Keratinocyte (primary cell): Measurements from ENCODE around the gene OBSCN. TPM values are rescaled to one million over a fixed set of nuclear protein-coding genes. Genes with fewer than 3 reads are reported as not detected.

Experiments used
- DNase-seq: peaks from one replicate; pipeline ENCODE4 v3.0.0-alpha.2; 2011; ENCODE audit warnings: low read depth, missing footprints, low spot score
- FAIRE-seq: peaks from 2 replicates; lab custom pipeline; 2011; peaks lifted over from hg19 to GRCh38; lab: Jason Lieb, UNC
- H2AFZ ChIP-seq: 2 replicates; pipeline ENCODE4 v1.6.0; 2012; ENCODE audit warnings: low read length, control low read depth, inconsistent platforms; ENCODE audit not compliant: control insufficient read depth
- H3K27ac ChIP-seq: 2 replicates; pipeline ENCODE4 v1.5.1; 2011; ENCODE audit warnings: low read length; ENCODE audit not compliant: control insufficient read depth, insufficient read depth
- H3K27me3 ChIP-seq: 3 replicates; pipeline ENCODE4 v1.6.0; 2011; ENCODE audit warnings: low read length; ENCODE audit not compliant: control insufficient read depth, insufficient read depth; ENCODE audit errors: extremely low read depth
- H3K36me3 ChIP-seq, 2 experiments: 2 replicates in 1 of 2; 3 replicates in 1 of 2; pipeline ENCODE4 v1.5.1; 2011; ENCODE audit warnings: low read length in 2 of 2, mild to moderate bottlenecking in 1 of 2; ENCODE audit not compliant: control insufficient read depth in 2 of 2, insufficient read depth in 2 of 2; ENCODE audit errors: extremely low read depth in 1 of 2
- H3K4me1 ChIP-seq: 3 replicates; pipeline ENCODE4 v1.5.1; 2011; ENCODE audit warnings: low read length; ENCODE audit not compliant: control insufficient read depth, insufficient read depth; ENCODE audit errors: extremely low read depth
- H3K4me2 ChIP-seq: 3 replicates; pipeline ENCODE4 v1.6.0; 2011; ENCODE audit warnings: low read depth, low read length; ENCODE audit not compliant: control insufficient read depth, insufficient read depth; ENCODE audit errors: extremely low read depth
- H3K4me3 ChIP-seq, 3 experiments: fragments of 200-600 bp in 1 of 3; sonication (generic) in 1 of 3; 2 replicates in 2 of 3; 3 replicates in 1 of 3; pipeline ENCODE4 v1.5.1; 2011 to 2016; ENCODE audit warnings: low read length in 3 of 3, mild to moderate bottlenecking in 3 of 3, control low read depth in 2 of 3, inconsistent platforms in 1 of 3, low read depth in 1 of 3, mixed read lengths in 1 of 3, mixed run types in 1 of 3, moderate library complexity in 1 of 3; ENCODE audit not compliant: control insufficient read depth in 2 of 3, insufficient read depth in 2 of 3; ENCODE audit errors: extremely low read depth in 1 of 3
- H3K79me2 ChIP-seq: 2 replicates; pipeline ENCODE4 v1.6.0; 2012; ENCODE audit warnings: low read length; ENCODE audit not compliant: control insufficient read depth, insufficient read depth
- H3K9ac ChIP-seq: 3 replicates; pipeline ENCODE4 v1.6.0; 2011; ENCODE audit warnings: low read length; ENCODE audit not compliant: control insufficient read depth, insufficient read depth; ENCODE audit errors: extremely low read depth
- H3K9me1 ChIP-seq: 3 replicates; pipeline ENCODE4 v1.6.0; 2011; ENCODE audit warnings: low read length; ENCODE audit not compliant: control insufficient read depth, insufficient read depth; ENCODE audit errors: extremely low read depth
- H3K9me3 ChIP-seq: 2 replicates; pipeline ENCODE4 v1.5.1; 2012; ENCODE audit warnings: low read depth, low read length; ENCODE audit not compliant: control insufficient read depth
- H4K20me1 ChIP-seq: 3 replicates; pipeline ENCODE4 v1.6.0; 2011; ENCODE audit warnings: low read length; ENCODE audit not compliant: control insufficient read depth, insufficient read depth; ENCODE audit errors: extremely low read depth
- EZH2 ChIP-seq: IDR thresholded peaks from one replicate; pipeline ENCODE4 v1.6.1; 2012; ENCODE audit warnings: inconsistent platforms, mild to moderate bottlenecking, low read length, moderate library complexity
- dilution Hi-C: fragments of 300-500 bp; cut with MboI; formaldehyde crosslinking; loops from one replicate; pipeline ENCODE4 v1.7.0; 2020; ENCODE audit warnings: low sequenced_read_pairs; ENCODE audit not compliant: extremely low pct_ligation_motif_present
- polyA plus RNA-seq, 5 experiments: library from polyadenylated mRNA; depleted of rRNA in 3 of 5; stranded (reverse) in 3 of 5; stranded (forward) in 1 of 5; unstranded in 1 of 5; fragments of >200 nt; gene quantifications; 1 replicate in 1 of 5; 2 replicates in 3 of 5; 3 replicates in 1 of 5; pipeline versions ENCODE4 v1.2.1 to v1.2.3, GENCODE V29; 2011 to 2012; ENCODE audit warnings: missing spikeins in 2 of 5, low read depth in 1 of 5, low replicate concordance in 1 of 5
- TF ChIP-seq, protein P1 (sequence below), 3 experiments: IDR thresholded peaks in 1 of 3; conservative IDR thresholded peaks in 1 of 3; optimal IDR thresholded peaks in 1 of 3; 2 replicates in 2 of 3; 3 replicates in 1 of 3; pipeline versions ENCODE3 to v1.5.1; 2011; ENCODE audit warnings: low read length in 3 of 3, mild to moderate bottlenecking in 3 of 3, moderate library complexity in 2 of 3, control low read depth in 1 of 3, inconsistent platforms in 1 of 3; ENCODE audit not compliant: insufficient read depth in 2 of 3; ENCODE audit errors: extremely low read depth in 1 of 3

Gene OBSCN
- polyA plus RNA-seq, 1 donor (not counting 4 experiments of a cell fraction or from before 2014, with no cell fraction given): 1.8 TPM

DNA sequence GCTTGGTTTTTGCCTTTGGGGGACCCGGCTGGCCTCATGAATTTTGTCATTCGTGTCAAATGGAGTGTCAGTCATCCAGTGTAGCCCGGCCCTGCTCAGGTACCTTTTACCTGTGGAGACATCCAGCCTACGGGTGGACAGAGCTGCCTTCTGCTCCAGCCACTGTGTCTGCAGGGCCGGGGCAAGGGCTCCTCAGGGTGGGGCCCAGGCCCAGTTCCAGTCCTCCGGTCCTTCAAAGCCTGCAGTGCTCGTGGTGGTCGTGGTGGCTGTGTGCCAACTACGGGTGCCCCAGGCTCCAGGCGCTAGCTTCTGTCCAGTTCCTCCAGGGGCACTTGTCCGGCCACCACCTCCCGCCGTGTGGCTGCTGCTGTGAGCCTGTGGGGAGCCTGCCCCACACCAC is 144.0 kb downstream of the OBSCN start:
- H3K27ac ChIP-seq: no peak overlapping the region
- no peaks in the 10 kb centered on the region for H3K79me2 ChIP-seq
- no peak for FAIRE-seq

DNA sequence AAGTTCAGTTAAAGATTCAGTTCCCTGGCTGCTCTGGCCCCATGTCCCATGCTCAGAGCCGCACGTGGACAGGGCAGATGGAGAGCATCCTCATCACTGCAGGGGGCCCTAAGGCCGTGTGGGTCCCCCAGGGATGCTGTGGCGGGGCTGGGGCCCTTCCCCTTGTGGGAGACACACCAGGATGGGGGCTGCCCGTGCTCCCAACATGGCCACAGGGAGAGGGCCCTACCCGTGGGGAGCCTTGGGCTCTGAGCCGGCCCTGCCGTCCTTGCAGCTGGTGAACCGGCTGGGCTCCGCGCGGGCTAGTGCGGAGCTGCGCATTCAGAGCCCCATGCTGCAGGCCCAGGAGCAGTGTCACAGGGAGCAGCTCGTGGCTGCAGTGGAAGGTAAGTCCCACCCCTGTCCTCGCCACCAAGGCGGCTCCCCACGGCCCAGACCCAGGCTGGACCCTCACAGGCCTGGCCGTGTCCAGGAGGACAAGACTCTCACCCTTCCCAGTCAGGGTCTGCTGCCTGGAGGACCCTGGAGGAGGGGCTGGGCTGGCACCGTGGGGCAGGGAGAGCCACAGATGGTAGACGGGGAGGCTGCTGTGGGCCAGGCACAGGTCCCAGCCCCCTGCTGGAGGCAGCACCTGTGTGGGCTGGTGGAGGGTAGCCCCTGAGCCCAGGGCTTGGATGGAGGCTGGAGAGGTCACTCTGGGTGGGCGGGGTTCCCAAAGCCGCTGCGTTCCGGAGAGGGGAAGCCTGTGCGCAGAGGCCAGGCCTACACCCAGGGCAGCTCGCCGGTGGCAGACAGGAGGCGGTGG is 145.0 kb downstream of the OBSCN start:
- Histone ChIP-seq H3K27me3 (no peaks in the 10 kb centered on the region), H3K27ac (no peak overlapping the region), H3K4me3 (no peak overlapping the region), H3K4me2 (no peak overlapping the region), H4K20me1 (no peaks in the 10 kb centered on the region), H3K79me2 (no peaks in the 10 kb centered on the region), H3K4me1 (peaks cover 8% of the 10 kb centered on the region), H3K36me3 (no peaks in the 10 kb centered on the region), H3K9ac (no peak overlapping the region), H2AFZ (no peak overlapping the region), H3K9me3 (no peaks in the 10 kb centered on the region), H3K9me1 (peaks cover 3% of the 10 kb centered on the region)
- TF ChIP-seq, protein P1, sequence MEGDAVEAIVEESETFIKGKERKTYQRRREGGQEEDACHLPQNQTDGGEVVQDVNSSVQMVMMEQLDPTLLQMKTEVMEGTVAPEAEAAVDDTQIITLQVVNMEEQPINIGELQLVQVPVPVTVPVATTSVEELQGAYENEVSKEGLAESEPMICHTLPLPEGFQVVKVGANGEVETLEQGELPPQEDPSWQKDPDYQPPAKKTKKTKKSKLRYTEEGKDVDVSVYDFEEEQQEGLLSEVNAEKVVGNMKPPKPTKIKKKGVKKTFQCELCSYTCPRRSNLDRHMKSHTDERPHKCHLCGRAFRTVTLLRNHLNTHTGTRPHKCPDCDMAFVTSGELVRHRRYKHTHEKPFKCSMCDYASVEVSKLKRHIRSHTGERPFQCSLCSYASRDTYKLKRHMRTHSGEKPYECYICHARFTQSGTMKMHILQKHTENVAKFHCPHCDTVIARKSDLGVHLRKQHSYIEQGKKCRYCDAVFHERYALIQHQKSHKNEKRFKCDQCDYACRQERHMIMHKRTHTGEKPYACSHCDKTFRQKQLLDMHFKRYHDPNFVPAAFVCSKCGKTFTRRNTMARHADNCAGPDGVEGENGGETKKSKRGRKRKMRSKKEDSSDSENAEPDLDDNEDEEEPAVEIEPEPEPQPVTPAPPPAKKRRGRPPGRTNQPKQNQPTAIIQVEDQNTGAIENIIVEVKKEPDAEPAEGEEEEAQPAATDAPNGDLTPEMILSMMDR (optimal IDR thresholded peaks at IDR 0.05 in 1 of 3, IDR thresholded peaks at IDR 0.05 in 1 of 3, conservative IDR thresholded peaks at IDR 0.05 in 1 of 3; ENCODE audit: extremely low read depth in 1 of 3, insufficient read depth in 2 of 3, low read length in 3 of 3): no peak
- TF ChIP-seq EZH2: no peak
- DNase-seq (no peak), FAIRE-seq (no peak)
- dilution Hi-C loops: no loop called here

More for the DNA sequence above, 144.0 kb downstream of the OBSCN start:
- dilution Hi-C loops: no loop called here
- H3K4me2 ChIP-seq: no peak overlapping the region
- H4K20me1 ChIP-seq: no peaks in the 10 kb centered on the region
- no peak for DNase-seq
- peaks cover 3% of the 10 kb centered on the region for H3K27me3 ChIP-seq
- no peaks in the 10 kb centered on the region for H3K36me3 ChIP-seq
- peaks cover 8% of the 10 kb centered on the region for H3K4me1 ChIP-seq
- peaks cover 3% of the 10 kb centered on the region for H3K9me1 ChIP-seq
- no peak overlapping the region for H2AFZ ChIP-seq
- no peaks in the 10 kb centered on the region for H3K9me3 ChIP-seq
- no peak for TF ChIP-seq EZH2
- TF ChIP-seq, protein P1 (optimal IDR thresholded peaks at IDR 0.05 in 1 of 3, IDR thresholded peaks at IDR 0.05 in 1 of 3, conservative IDR thresholded peaks at IDR 0.05 in 1 of 3; ENCODE audit: extremely low read depth in 1 of 3, insufficient read depth in 2 of 3, low read length in 3 of 3): no peak
- H3K9ac ChIP-seq: no peak overlapping the region
- H3K4me3 ChIP-seq: no peak overlapping the region
